EL (cell line): ENCODE results near the gene SIRT7.
"Not testable (repeated sequence)": the region's sequence is repeated elsewhere in the genome, so short reads cannot be mapped to it uniquely, and the experiment has no call there.

Source experiments
- DNase-seq: peaks from one replicate; pipeline ENCODE4 v3.0.0-alpha.2; 2016

Gene SIRT7

DNA sequence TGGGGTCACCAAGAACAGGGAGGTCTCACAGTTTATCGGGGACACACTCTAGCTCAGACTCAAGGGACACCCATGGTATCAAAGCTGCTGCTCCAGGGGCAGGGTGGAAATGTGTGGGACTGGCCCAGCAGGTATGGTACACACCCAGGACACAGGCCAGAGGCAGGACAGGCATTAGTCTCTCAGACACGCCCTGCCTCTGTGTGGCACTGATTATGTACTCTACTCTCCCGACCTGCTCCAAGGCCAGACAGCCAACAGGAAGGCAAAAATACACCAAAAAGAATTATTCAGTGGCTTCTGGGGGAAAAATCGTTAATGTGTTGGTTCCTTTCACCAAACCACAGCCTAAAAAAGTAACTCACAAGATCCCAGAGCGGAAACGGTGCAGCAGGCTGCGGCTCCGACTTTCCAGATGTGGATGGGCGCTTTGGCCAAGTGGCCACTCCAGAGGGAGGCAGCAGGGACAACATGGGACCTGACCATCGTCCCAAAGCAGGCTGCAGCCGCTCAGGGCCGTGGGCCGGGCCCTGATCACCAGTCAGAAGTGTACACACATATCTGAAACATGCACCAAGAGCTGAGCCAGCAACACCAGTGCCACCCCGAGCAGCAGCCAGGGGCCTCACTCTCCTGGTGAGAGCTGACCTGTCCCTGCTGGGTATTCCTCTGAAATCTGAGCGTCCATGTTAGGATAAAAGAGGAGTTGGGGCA, 1.0 kb upstream of the SIRT7 start:
- DNase-seq, result no peak

- not testable (repeated sequence) for DNase-seq
Measured at GRCh38 chr17:81918333-81918669, 325 bp upstream of the SIRT7 start.

DNA sequence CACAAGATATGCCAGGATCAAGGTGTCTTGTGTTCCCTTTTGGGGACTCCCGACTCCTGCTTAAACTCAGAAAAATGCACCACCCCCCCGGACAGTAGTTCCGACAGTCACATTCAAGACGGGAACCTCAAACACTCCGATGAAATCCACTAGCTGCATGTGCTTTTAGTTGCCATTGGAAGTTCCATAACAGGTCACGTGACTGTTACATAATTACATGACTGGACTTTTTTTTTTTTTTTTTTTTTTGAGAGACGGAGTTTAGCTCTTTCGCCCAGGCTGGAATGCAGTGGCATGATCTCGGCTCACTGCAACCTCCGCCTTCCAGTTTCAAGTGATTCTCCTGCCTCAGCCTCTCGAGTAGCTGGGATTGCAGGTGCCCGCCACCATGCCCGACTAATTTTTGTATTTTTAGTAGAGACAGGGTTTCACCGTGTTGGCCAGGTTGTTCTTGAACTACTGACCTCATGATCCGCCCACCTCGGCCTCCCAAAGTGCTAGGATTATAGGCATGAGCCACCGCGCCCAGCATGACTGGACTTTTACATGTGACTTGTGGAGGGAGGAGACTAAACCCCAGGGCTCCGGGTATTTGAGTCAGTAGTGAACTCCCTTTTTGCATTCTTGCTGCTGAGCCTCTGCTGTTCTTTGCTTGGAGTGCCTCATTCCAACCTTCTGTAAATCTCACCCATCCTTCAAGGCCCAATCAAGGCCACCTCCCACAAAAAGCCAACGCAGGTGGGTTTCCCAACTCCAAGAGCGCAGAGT, 1.6 kb downstream of the SIRT7 start:
- peak; percentile 74 for DNase-seq

DNA sequence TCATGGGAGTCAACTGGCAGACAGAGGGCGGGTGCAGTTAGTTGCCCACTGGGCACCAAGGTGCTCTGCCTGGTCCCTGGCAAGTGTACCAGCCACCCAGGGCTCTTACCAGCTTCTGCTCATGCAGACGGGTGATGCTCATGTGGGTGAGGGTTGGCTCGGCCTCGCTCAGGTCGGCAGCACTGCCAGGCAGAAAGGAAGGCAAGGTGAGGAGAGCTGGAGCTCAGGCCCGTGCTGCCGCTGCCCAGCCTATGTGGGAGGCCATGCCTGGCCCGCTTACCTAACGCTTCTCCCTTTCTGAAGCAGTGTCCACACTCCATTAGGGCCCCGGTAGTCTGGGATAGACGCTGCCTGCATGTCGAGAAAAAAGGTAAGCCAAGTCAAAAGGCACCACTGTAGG, 2.6 kb downstream of the SIRT7 start:
- no peak for DNase-seq

GRCh38 chr17:81914103-81914850, 3.7 kb downstream of the SIRT7 start:
- no peak for DNase-seq

DNA sequence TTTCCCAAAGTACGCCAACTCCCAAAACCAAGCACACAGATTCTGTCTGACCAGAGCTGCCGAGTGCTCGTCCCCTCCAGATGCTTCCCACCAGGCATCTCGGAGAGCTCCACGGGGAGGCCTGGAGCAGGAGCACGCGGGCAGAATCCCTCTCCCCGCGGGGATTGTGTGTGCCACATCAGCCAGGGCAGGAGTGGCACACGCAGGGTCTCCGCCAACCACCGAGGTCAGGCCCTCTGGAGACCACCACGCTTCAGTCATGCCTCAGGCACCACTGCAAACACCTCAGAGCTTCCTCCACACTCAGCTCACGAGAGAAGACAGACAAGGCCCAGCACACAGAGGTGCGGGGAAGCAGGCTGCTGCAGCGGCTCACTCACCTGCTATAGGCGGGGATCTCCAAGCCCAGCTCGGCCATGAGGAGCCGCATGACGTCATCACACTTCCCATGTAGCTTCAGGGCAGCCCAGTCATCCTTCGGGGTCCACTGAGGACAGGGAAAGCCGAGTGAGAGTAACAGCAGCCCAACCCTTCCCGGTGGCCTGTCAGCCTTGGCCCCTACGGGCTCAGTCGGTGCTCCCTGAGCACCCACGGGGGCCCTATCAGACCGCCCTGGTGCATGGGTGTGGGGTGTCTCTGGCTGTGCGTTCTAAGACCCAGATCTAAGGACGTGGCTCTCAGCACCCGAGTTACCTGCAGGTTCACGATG, 4.4 kb downstream of the SIRT7 start:
- no peak for DNase-seq

- DNase-seq, result no peak
Measured at GRCh38 chr17:81912441-81913309, 5.3 kb downstream of the SIRT7 start.

DNA sequence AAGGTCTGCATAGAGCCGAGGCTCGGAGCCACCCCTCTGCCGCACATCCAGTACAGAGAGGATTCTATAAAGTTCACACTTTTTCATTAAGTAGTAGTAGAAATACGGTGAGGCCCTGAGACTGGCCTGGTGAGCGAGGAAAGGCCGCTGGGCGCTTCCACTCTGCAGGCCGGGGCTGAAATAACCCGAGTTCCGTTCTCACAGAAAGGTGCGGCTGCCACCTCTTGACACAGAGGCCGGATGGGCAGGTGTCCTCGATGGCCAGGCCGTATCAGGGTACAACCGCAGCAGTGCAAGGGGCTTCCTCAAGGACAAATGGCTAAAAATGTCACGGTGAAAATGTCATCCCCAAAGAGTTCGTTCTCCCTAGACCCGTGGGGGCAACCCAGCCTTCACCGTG, 6.0 kb downstream of the SIRT7 start:
- no peak for DNase-seq

DNA sequence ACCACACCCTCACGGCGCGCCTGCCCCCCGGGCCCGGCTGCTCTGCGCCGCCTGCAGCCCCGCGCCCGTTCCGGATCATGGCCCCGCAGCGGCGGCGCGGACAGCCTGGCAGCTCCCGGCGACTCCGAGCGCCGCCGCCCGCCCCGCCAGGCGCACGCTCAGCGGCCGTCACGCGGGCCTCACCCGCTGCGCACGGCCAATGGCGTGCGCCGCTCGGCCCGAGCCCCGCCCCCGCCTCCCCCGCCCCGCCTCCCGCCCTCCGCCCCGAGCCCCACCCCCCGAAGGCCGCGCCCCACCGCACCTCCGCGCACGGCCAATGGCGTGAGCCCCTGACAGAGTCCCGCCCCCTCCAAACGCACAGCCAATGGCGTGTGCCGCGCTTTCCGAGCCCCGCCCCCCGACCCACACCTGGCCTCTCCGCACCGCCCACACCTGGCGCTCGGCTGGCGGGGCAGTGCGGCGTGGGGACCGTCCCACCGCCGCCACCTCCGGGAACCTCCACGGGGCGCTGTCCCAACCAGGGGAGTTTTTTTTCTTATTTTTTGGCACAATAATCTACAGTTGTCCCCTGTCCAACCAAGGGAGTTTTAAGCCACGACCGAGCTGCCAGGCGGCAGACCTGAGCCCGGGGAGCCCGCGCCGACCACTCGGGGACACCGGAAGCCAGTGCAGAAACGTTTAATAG, 6.6 kb downstream of the SIRT7 start, which contains the start of gene PCYT2:
Gene PCYT2, minus strand, starts transcription at position 123 of the 685 bp plus-strand sequence. Its CDS starts 44 bp downstream, at position 79.
- peak; percentile 82 for DNase-seq

- DNase-seq, result no peak
Measured at GRCh38 chr17:81910840-81911276, 7.1 kb downstream of the SIRT7 start.

DNA sequence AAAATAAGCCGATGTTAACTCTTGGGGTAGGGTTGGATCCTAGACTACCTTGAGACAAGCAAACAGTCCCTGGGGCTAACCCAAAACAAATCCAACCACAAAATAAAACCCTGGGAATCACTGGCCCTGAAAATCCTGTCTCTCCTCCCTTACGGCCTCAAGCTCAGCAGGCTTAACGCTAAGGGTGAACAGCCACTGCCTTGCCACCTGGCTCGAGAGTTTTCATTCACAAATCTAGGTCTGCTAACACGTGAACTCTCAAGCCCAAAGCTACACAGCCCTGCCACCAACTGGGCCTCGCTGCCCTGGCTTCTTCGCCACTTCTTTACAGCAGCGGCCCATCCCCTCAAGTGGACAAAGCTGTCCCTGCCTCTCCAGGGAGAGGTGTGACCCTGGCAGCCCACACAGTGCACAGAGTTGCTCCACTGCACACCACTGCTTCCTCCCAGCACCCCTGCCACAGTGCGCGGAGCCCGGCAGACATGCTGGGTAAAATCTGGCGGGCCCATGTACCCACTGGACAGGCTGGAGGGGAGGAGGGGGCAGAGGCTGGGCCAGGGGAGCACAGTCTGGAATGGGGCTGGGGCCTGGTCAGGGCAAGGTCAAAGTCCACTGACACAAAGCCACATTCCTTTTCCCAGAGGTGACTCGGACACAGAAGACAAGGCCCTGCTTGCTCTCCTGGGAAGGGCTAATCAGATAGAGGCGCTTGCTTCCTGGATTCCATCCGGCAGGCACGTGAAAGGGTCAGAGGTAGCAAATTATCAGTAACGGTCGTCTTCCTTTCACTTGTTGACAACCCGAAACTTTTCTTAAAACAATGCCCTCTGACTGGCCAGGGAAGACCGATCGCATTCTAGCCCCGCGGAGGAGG, 7.8 kb downstream of the SIRT7 start:
- peak; percentile 24 for DNase-seq

- DNase-seq, result no peak
Measured at GRCh38 chr17:81909231-81909630, 8.7 kb downstream of the SIRT7 start.

GRCh38 chr17:81908793-81909192, 9.2 kb downstream of the SIRT7 start:
- no peak for DNase-seq

DNA sequence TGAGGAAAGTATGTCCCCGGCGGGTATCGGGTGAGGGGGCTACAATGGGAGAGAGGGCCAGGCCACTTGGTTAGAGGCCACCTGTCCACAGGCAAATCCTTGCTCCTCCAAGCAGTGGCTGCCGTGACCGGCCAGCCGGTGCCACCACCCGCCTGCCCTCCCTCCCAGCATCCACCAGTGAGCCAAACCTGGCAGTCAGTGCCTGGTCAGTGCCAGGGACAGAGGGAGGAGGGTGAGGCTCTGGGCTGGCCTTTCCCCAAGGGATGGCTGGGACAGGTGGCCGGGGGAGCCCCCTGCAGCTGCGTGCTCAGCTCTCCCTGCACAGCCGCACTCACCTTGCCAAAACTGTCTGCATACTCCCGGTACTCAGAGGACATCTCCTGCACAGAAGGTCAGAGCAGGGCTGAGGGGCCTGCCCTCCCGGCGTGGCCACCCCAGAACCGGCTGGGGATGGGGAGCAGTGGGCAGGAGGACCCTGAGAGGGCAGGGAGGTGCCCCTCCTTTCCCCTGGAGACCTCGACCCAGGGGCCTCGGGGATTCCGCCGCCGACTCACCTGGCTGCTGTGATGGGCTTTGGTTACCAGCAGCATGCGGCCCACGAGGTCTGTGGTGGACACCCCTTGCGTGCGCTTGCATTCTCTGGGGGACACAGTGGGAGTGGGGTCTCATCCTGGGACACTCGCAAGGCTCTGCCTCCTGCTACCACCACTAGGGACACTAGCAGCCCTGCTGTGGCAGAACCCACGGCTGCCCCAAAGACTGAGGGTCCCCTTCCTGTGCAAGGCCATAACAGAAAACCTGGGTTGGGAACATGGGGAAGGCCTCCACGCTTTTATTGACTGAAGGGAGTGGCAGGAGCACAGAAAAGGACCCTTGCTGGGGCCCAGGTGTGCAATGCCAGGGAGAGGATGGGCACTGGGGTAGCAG, 10.5 kb downstream of the SIRT7 start:
- no peak for DNase-seq

DNA sequence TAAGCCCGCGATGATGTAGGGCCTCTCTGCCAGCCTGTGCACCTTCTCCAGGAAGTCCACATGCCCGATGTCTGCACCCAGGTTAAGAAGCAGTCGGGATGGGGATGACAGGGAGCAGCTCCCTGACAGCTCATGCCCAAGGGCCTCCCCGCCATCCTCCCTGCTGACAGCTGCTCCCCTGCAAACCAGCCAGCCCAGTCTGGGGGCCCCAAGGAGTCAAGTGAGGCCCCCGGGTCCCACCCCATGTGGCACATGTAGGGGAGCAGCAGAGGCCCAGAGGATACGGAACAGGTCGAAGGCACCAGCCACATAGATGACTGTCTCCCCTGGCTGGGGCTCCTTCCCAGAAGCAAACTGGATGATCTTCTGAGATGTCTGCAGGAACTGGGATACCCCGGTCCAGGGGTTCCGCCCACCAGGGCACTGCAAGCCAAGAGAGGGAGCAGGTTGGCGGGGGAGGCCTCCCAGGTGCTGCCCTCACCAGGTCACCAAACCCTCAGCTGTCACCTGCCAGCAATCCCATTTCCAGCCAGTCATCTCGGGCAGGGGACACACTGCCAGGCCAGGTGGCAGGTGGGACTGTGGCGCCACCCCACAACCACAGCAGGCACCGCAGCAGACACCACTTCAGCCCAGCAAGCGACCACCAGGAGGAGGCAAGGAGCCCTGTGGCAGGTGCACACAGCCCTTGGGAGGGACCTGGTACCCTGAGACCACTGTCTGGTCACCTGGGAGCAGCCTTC, 11.3 kb downstream of the SIRT7 start:
- DNase-seq, result no peak

- no peak for DNase-seq
Measured at GRCh38 chr17:81905993-81906392, 12.0 kb downstream of the SIRT7 start.

- DNase-seq, result no peak
Measured at GRCh38 chr17:81905424-81905875, 12.5 kb downstream of the SIRT7 start.
